HEK293T (cell line): ENCODE results near the gene PCBP2.

Experiments used
- CTCF ChIA-PET: fragments of 350-600 bp; formaldehyde crosslinking; extraction: SDS; loops from one replicate; lab custom pipeline; 2021; ENCODE audit warnings: antibody characterized with exemption, inconsistent platforms; lab: Yijun Ruan, JAX
- POLR2A ChIA-PET: fragments of 350-600 bp; formaldehyde crosslinking; extraction: SDS; loops from one replicate; lab custom pipeline; 2020; ENCODE audit warnings: antibody characterized with exemption, inconsistent platforms; lab: Yijun Ruan, JAX
- DNase-seq: peaks from one replicate; pipeline ENCODE4 v3.0.0; 2012; ENCODE audit warnings: mixed read lengths; ENCODE audit errors: extremely low spot score
- ARNT ChIP-seq: fragments of 450-650 bp; IDR thresholded peaks from 2 replicates; pipeline ENCODE4 v1.6.1; 2017; ENCODE audit warnings: mild to moderate bottlenecking
- BHLHE40 ChIP-seq: fragments of 450-650 bp; IDR thresholded peaks from 2 replicates; pipeline ENCODE4 v1.6.1; 2016; ENCODE audit warnings: mild to moderate bottlenecking, moderate library complexity, borderline replicate concordance
- CTBP1 ChIP-seq: fragments of 450-650 bp; IDR thresholded peaks from 2 replicates; pipeline ENCODE4 v1.6.1; 2016; ENCODE audit warnings: borderline replicate concordance
- ELF4 ChIP-seq: fragments of 450-650 bp; IDR thresholded peaks from 2 replicates; pipeline ENCODE4 v1.6.1; 2017; ENCODE audit warnings: antibody characterized with exemption
- FOXA1 ChIP-seq: fragments of 450-650 bp; IDR thresholded peaks from 2 replicates; pipeline ENCODE4 v1.6.1; 2016; ENCODE audit warnings: mild to moderate bottlenecking
- FOXK2 ChIP-seq: fragments of 450-650 bp; IDR thresholded peaks from 2 replicates; pipeline ENCODE4 v1.6.1; 2016; ENCODE audit warnings: mild to moderate bottlenecking
- FOXM1 ChIP-seq: fragments of 450-650 bp; IDR thresholded peaks from 2 replicates; pipeline ENCODE4 v1.6.1; 2017; ENCODE audit warnings: mild to moderate bottlenecking, borderline replicate concordance
- HDGF ChIP-seq: fragments of 450-650 bp; IDR thresholded peaks from 2 replicates; pipeline ENCODE4 v1.6.1; 2017; ENCODE audit warnings: antibody characterized with exemption, borderline replicate concordance
- L3MBTL2 ChIP-seq: fragments of 450-650 bp; conservative IDR thresholded peaks from 2 replicates; pipeline ENCODE4 v1.6.1; 2016; ENCODE audit warnings: mild to moderate bottlenecking
- LEF1 ChIP-seq: fragments of 450-650 bp; IDR thresholded peaks from 2 replicates; pipeline ENCODE4 v1.6.1; 2017; ENCODE audit warnings: mild to moderate bottlenecking, borderline replicate concordance
- NFRKB ChIP-seq: fragments of 450-650 bp; IDR thresholded peaks from 2 replicates; pipeline ENCODE4 v1.6.1; 2016; ENCODE audit warnings: mild to moderate bottlenecking, moderate library complexity
- SP1 ChIP-seq: fragments of 450-650 bp; IDR thresholded peaks from 2 replicates; pipeline ENCODE4 v1.6.1; 2017
- SUZ12 ChIP-seq: fragments of 450-650 bp; IDR thresholded peaks from 2 replicates; pipeline ENCODE4 v1.6.1; 2016; ENCODE audit warnings: mild to moderate bottlenecking
- TARDBP ChIP-seq: fragments of 450-650 bp; IDR thresholded peaks from 2 replicates; pipeline ENCODE4 v1.6.1; 2016
- ZNF384 ChIP-seq: fragments of 450-650 bp; IDR thresholded peaks from 2 replicates; pipeline ENCODE4 v1.6.1; 2016
- TF ChIP-seq, protein P1 (sequence below): fragments of 450-650 bp; IDR thresholded peaks from 2 replicates; pipeline ENCODE4 v1.6.1; 2016

Gene PCBP2

DNA sequence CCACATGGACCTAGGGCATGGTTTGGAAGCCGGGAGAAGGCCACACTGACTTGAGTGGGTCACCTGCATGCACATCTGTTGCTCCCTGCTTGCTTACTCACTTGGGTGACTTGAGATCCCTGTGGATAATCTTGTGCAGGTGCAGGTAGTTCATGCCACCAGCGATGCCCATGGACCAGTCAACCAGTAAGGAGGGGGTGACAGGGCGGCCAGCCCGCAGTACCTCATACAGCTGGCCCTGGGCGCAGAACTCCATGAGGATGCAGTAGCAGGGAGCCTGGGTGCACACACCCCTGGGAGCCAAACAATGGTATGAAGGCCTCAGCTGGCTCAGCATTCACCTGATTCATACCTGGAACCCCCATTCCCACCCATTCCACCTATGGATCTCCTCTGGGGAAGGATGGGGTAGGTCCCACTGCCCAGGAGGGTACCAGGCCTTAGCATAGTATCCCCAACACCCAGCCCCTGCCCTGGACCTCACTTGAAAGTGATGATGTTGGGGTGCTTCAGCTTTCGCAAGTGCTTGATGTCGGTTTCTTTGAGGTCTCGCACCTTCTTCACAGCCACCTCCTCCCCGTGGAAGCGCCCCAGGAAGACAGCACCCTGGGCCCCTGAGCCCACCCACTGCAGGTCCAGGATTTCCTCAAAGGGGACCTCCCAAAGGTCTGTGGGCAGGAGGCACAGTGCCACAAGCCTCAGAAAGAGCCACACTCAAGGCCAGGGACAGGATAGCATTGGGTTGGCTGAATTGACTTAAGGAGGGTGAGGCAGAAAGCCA lies 34.2 kb downstream of the PCBP2 start:
- CTCF ChIA-PET, result no interaction called here
- POLR2A ChIA-PET, result interaction anchor here (1.2 kb wide), 1 partner anchor 15 kb away, joined by 5 read pairs; the partner anchor contains the start of gene TARBP2

DNA sequence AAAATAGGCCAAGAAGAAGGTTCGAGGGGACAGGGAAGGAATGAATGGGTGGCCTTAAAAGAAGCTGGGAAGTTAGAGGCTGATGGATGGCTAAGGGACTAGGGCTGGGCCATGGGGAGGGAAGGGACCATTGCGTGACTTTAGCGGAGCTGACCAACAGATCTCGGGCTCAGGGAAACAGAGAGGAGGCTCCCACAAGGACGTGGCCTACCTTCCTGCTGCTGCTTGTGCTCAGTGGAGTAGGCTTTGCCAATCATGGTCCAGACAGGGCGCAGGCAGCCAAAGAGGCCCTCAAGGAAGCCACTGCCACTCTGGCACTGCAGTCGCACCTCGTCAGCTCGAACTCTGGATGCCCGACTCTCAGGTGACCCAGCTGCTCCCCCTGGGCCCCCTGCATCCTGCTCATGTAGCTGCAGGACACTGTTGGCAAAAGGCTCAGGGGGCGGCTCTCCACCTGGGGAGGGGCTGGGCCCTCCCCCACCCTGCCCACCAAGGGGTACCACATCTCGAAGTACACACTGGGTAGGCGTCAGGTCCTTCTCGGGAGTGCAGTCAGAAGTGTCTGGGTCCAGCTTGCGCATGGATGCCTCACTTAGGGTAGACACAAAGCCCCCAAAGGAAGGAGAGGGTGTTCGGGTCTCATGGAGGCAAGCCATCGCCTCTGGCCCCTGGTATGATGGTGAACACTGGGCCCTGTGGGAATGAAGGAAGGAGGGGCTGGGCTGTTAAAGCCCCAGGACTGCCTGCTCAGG lies 35.0 kb downstream of the PCBP2 start:
- POLR2A ChIA-PET, result interaction anchor here (1.2 kb wide), 1 partner anchor 14 kb away, joined by 5 read pairs; the partner anchor contains the start of gene TARBP2

More for the DNA sequence above, 34.2 kb downstream of the PCBP2 start:
- no peak for DNase-seq
- TF ChIP-seq L3MBTL2, result no peak
- TF ChIP-seq FOXM1, result no peak
- no peak for TF ChIP-seq SUZ12
- TF ChIP-seq, protein P1, sequence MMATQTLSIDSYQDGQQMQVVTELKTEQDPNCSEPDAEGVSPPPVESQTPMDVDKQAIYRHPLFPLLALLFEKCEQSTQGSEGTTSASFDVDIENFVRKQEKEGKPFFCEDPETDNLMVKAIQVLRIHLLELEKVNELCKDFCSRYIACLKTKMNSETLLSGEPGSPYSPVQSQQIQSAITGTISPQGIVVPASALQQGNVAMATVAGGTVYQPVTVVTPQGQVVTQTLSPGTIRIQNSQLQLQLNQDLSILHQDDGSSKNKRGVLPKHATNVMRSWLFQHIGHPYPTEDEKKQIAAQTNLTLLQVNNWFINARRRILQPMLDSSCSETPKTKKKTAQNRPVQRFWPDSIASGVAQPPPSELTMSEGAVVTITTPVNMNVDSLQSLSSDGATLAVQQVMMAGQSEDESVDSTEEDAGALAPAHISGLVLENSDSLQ, result no peak
- TF ChIP-seq LEF1, result no peak
- TF ChIP-seq BHLHE40, result no peak
- no peak for TF ChIP-seq FOXK2
- TF ChIP-seq ARNT, result no peak
- no peak for TF ChIP-seq CTBP1
- TF ChIP-seq ELF4, result no peak
- no peak for TF ChIP-seq FOXA1
- no peak for TF ChIP-seq HDGF
- TF ChIP-seq NFRKB, result no peak

DNA sequence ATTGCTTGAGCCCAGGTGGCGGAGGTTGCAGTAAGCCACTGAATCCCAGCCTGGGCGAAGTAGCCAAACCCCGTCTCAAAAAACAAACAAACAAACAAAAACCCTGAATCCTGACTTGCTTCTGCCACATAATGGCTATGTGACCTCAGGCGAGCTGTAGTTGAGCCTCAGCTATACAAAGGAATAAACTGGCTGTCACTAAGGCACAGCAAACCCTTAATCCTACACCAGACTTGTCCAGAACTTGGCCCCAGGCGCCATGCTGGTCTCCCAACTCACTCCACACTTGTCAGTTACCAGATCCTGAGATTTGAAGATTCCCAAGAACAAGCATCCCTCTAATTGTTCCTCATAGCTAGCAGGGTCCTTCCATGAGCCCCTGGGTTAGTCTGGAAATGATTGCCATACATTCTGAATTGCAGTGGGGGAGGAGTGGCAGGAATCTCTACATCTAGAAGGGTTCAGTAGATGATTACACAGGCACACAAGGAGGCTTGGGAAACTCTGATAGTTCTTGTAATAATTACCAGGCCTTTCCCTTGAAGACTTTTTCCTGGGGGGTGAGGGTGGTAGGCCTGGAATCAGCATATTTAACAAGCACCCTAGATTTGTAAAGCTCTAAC lies 37.5 kb downstream of the PCBP2 start:
- ChIA-PET CTCF (no interaction called here), POLR2A (interaction anchor here (0.6 to 2.6 kb wide), 4 partner anchors 10 to 419 kb away, joined by 3 to 14 read pairs (median 4); partner anchors contain the start of genes MAP3K12 and TARBP2)
- DNase-seq, result no peak
- no peak for TF ChIP-seq FOXA1
- no peak for TF ChIP-seq SP1
- TF ChIP-seq TARDBP, result no peak
- no peak for TF ChIP-seq HDGF
- no peak for TF ChIP-seq FOXM1
- no peak for TF ChIP-seq L3MBTL2
- TF ChIP-seq BHLHE40, result no peak
- TF ChIP-seq CTBP1, result no peak
- no peak for TF ChIP-seq SUZ12
- no peak for TF ChIP-seq ZNF384
- no peak for TF ChIP-seq NFRKB
- TF ChIP-seq, protein P1, result no peak
- TF ChIP-seq ARNT, result no peak
- no peak for TF ChIP-seq ELF4
- TF ChIP-seq FOXK2, result no peak
- no peak for TF ChIP-seq LEF1

More for the DNA sequence above, 35.0 kb downstream of the PCBP2 start:
- TF ChIP-seq, protein P1, result no peak
- TF ChIP-seq LEF1, result no peak
- TF ChIP-seq FOXM1, result no peak
- TF ChIP-seq CTBP1, result no peak
- TF ChIP-seq SP1, result no peak
- no peak for TF ChIP-seq FOXK2
- TF ChIP-seq NFRKB, result no peak
- TF ChIP-seq ZNF384, result no peak
- no peak for TF ChIP-seq ARNT
- TF ChIP-seq L3MBTL2, result no peak
- no peak for TF ChIP-seq SUZ12
- TF ChIP-seq HDGF, result no peak
- no peak for TF ChIP-seq FOXA1
- TF ChIP-seq TARDBP, result no peak
- no peak for TF ChIP-seq BHLHE40
- no peak for TF ChIP-seq ELF4
- no peak for DNase-seq
- CTCF ChIA-PET, result no interaction called here

DNA sequence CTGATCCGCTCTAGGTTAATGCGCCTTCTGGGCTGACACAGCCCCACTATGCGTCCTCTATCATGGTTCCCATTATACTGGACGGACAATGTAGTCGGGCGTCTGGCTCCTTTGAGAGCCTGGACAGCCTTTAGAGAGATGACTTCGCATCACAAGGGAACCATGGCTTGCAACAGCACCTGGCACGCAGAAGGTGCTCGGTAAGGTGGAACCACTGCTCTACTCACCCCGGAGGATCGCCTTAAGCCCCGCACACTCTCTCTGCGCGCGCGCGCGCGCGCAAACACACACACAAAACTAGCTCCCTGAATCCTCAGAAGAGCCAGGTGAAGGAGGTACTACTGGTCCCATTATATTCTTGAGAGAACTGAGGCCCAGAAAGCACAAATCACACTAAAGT lies 40.3 kb downstream of the PCBP2 start:
- no peak for TF ChIP-seq NFRKB
- no peak for TF ChIP-seq CTBP1
- TF ChIP-seq FOXM1, result no peak
- TF ChIP-seq L3MBTL2, result no peak
- no peak for TF ChIP-seq SP1
- TF ChIP-seq FOXK2, result no peak
- no peak; the same call in 1 of the 2 replicates for TF ChIP-seq ZNF384
- no peak for TF ChIP-seq FOXA1
- no peak for TF ChIP-seq SUZ12
- TF ChIP-seq TARDBP, result no peak
- TF ChIP-seq ARNT, result no peak
- TF ChIP-seq ELF4, result no peak
- no peak for TF ChIP-seq BHLHE40
- TF ChIP-seq, protein P1, result no peak
- no peak for TF ChIP-seq LEF1
- no peak for TF ChIP-seq HDGF
- ChIA-PET CTCF (interaction anchor here (0.7 to 1.9 kb wide), 3 partner anchors 15 to 19 kb away, joined by 6 to 8 read pairs (median 6); no protein-coding TSS in a partner anchor), POLR2A (interaction anchor here (0.9 to 3.4 kb wide), 5 partner anchors 9 to 171 kb away, joined by 3 to 26 read pairs (median 4); partner anchors contain the start of genes SP1 and TARBP2)
- DNase-seq, result no peak
